Right ventricle myocardium superior (tissue), 1 donor: ENCODE results near the gene UBE2C. TPM values are rescaled to one million over a fixed set of nuclear protein-coding genes. Genes with fewer than 3 reads are reported as not detected.
A peak's percentile ranks its signal among the peaks of the same experiment; 100 is the strongest.
"Not testable (repeated sequence)": the region's sequence is repeated elsewhere in the genome, so short reads cannot be mapped to it uniquely, and the experiment has no call there.

Experiments used
- ATAC-seq: fragments of 200-7000 bp; cut with Tn5 transposase; one replicate; pipeline ENCODE4 v1.9.1; 2020; ENCODE audit warnings: mild to moderate bottlenecking; ENCODE audit not compliant: poor library complexity
- DNase-seq: peaks from one replicate; pipeline ENCODE4 v3.0.0-alpha.2; 2020
- intact Hi-C: fragments of 100-400 bp; cut with DNase I; formaldehyde crosslinking; loops from one replicate; pipeline ENCODE4 v1.11.2; 2022
- long read RNA-seq: library from polyadenylated mRNA; unstranded; transcript quantifications from one replicate; pipeline ENCODE4 v2.0.0, GENCODE V29; 2021
- total RNA-seq: library from RNA; stranded (reverse); fragmentation: NEBNext Ultra II Directional; extraction: Animal tissue kit (Norgen Biotek cat#: 25700); gene quantifications from one replicate; pipeline ENCODE4 v1.2.1, GENCODE V29; 2021
- donor health status: DM: no; HTN: yes; CAD: no; lungs with severe emphysema.

UBE2C gene
- total RNA-seq, result 1.1 TPM
- long read RNA-seq, partial matches to known transcripts, result 0 of 2 reads
- long read RNA-seq, other reads (novel, unspliced or antisense), result 0 of 2 reads

GRCh38 chr20:45812157-45813005, at the start of gene UBE2C:
Gene UBE2C, plus strand, starts transcription at chr20:45812644. Its CDS starts 52 bp downstream, at chr20:45812696.
- DNase-seq (peak; percentile 98), ATAC-seq (peak; percentile 99)
- intact Hi-C loops, result loop anchor here (5.0 kb wide), 1 partner anchor 125 kb away; no protein-coding TSS in a partner anchor

GRCh38 chr20:45764618-45765282, 47.7 kb upstream of the UBE2C start:
- intact Hi-C loops, result not testable (repeated sequence)

GRCh38 chr20:45765307-45765875, 47.1 kb upstream of the UBE2C start:
- DNase-seq (no peak), ATAC-seq (no peak)
- intact Hi-C loops, result no loop called here

More at GRCh38 chr20:45764618-45765282, 47.7 kb upstream of the UBE2C start:
- not testable (repeated sequence) for DNase-seq, ATAC-seq

- DNase-seq, result no peak
- no peak for ATAC-seq
- intact Hi-C loops, result no loop called here
Observed at GRCh38 chr20:45765980-45766379, 46.5 kb upstream of the UBE2C start.

GRCh38 chr20:45768479-45768878, 44.0 kb upstream of the UBE2C start:
- DNase-seq (no peak), ATAC-seq (no peak)
- intact Hi-C loops, result no loop called here

- intact Hi-C loops, result loop anchor here (2.0 kb wide), 1 partner anchor 452 kb away; no protein-coding TSS in a partner anchor
- ATAC-seq (peak; percentile 91), DNase-seq (peak; percentile 80)
Observed at GRCh38 chr20:45771182-45771759, 41.2 kb upstream of the UBE2C start.

- ATAC-seq, result no peak
- intact Hi-C loops, result no loop called here
- DNase-seq, result no peak
Observed at GRCh38 chr20:45772693-45773092, 39.8 kb upstream of the UBE2C start.

- intact Hi-C loops, result no loop called here
- DNase-seq (no peak), ATAC-seq (no peak)
Observed at GRCh38 chr20:45774945-45775344, 37.5 kb upstream of the UBE2C start.

GRCh38 chr20:45775411-45775810, 37.0 kb upstream of the UBE2C start:
- no peak for DNase-seq
- intact Hi-C loops, result no loop called here
- ATAC-seq, result no peak

GRCh38 chr20:45776931-45777330, 35.5 kb upstream of the UBE2C start:
- intact Hi-C loops, result no loop called here
- ATAC-seq (no peak), DNase-seq (no peak)

- ATAC-seq, result peak; percentile 89
- intact Hi-C loops, result no loop called here
- DNase-seq, result peak; percentile 85
Observed at GRCh38 chr20:45779011-45779915, 33.2 kb upstream of the UBE2C start.

- no peak for DNase-seq
- no peak for ATAC-seq
- intact Hi-C loops, result no loop called here
Observed at GRCh38 chr20:45780159-45780558, 32.3 kb upstream of the UBE2C start.

GRCh38 chr20:45781391-45781931, 31.0 kb upstream of the UBE2C start:
- DNase-seq, result no peak
- intact Hi-C loops, result no loop called here
- ATAC-seq, result no peak

- intact Hi-C loops, result no loop called here
- DNase-seq (no peak), ATAC-seq (no peak)
Observed at GRCh38 chr20:45782890-45783289, 29.6 kb upstream of the UBE2C start.

GRCh38 chr20:45783656-45784294, 28.7 kb upstream of the UBE2C start:
- peak; percentile 70 for DNase-seq
- peak; percentile 79 for ATAC-seq
- intact Hi-C loops, result no loop called here

- ATAC-seq (no peak), DNase-seq (no peak)
- intact Hi-C loops, result no loop called here
Observed at GRCh38 chr20:45788351-45788750, 24.1 kb upstream of the UBE2C start.
